Suprapubic skin (tissue), 4 donors: Measurements from ENCODE around the gene EFR3B. TPM values are rescaled to one million over a fixed set of nuclear protein-coding genes. Genes with fewer than 3 reads are reported as not detected.
"Not testable (repeated sequence)": the region's sequence is repeated elsewhere in the genome, so short reads cannot be mapped to it uniquely, and the experiment has no call there.

ENCODE experiments used
- DNase-seq, 2 donors: peaks; one replicate each; pipeline ENCODE4 v3.0.0-alpha.2; 2019; ENCODE audit warnings: low spot score in 2 of 2
- H3K27ac ChIP-seq: fragments of 200-600 bp; sonication (generic); one replicate; pipeline ENCODE4 v1.5.1; 2019
- H3K27me3 ChIP-seq: fragments of 200-600 bp; sonication (generic); one replicate; pipeline ENCODE4 v1.5.1; 2019
- H3K36me3 ChIP-seq: fragments of 200-600 bp; sonication (generic); one replicate; pipeline ENCODE4 v1.5.1; 2019
- H3K4me1 ChIP-seq: fragments of 200-600 bp; sonication (generic); one replicate; pipeline ENCODE4 v1.5.1; 2019
- H3K4me3 ChIP-seq: fragments of 200-600 bp; sonication (generic); one replicate; pipeline ENCODE4 v1.5.1; 2019; ENCODE audit warnings: mild to moderate bottlenecking
- H3K9me3 ChIP-seq: fragments of 200-600 bp; sonication (generic); one replicate; pipeline ENCODE4 v1.5.1; 2019
- CTCF ChIP-seq, 2 donors: fragments of 200-600 bp in 1 of 2; fragments of 450-650 bp in 1 of 2; sonication (generic) in 1 of 2; IDR thresholded peaks; one replicate each; pipeline ENCODE4 v1.5.1; 2016 to 2019; ENCODE audit warnings: antibody characterized with exemption in 2 of 2, mild to moderate bottlenecking in 1 of 2, moderate library complexity in 1 of 2
- EP300 ChIP-seq: sonication (generic); formaldehyde crosslinking; IDR thresholded peaks from one replicate; pipeline ENCODE4 v1.6.1; 2017; ENCODE audit warnings: antibody characterized with exemption
- POLR2A ChIP-seq, 2 donors: fragments of 450-650 bp; IDR thresholded peaks; one replicate each; pipeline ENCODE4 v1.6.1; 2017; ENCODE audit warnings: antibody characterized with exemption in 2 of 2, mild to moderate bottlenecking in 2 of 2, moderate library complexity in 2 of 2
- POLR2AphosphoS5 ChIP-seq, 3 donors: sonication (generic); formaldehyde crosslinking; IDR thresholded peaks; one replicate each; pipeline ENCODE4 v1.6.1; 2017; ENCODE audit warnings: antibody characterized with exemption in 3 of 3
- WGBS: methylation state at CpG from one replicate; pipeline ENCODE4 v1.1.5; 2018; 5-methylcytosine and 5-hydroxymethylcytosine counted together
- total RNA-seq, 4 donors: library from RNA; depleted of rRNA; stranded (reverse); fragments of >200 nt; gene quantifications; one replicate each; pipeline ENCODE4 v1.1.0, GENCODE V29; 2016

The EFR3B gene
- total RNA-seq, 4 donors from 2014 or later, result 0.79 to 1.5 (median 1.2) TPM

GRCh38 chr2:25098670-25099486 lies 57.0 kb downstream of the EFR3B start:
- WGBS, result 65% methylated on average over 5 of the region's 6 CpGs
- peak overlapping the region; percentile 2 for H3K27ac ChIP-seq
- H3K9me3 ChIP-seq, result no peaks in the 10 kb centered on the region
- no peaks in the 10 kb centered on the region for H3K27me3 ChIP-seq
- H3K4me1 ChIP-seq, result peaks cover 3% of the 10 kb centered on the region
- no peak overlapping the region for H3K4me3 ChIP-seq
- DNase-seq, result no peak
- H3K36me3 ChIP-seq, result no peaks in the 10 kb centered on the region
- TF ChIP-seq CTCF (IDR thresholded peaks at IDR 0.05) (no peak), EP300 (no peak), POLR2A (IDR thresholded peaks at IDR 0.05) (no peak), POLR2AphosphoS5 (IDR thresholded peaks at IDR 0.05) (no peak)

- not testable (repeated sequence) for H3K4me3 ChIP-seq, H3K4me1 ChIP-seq, H3K36me3 ChIP-seq, H3K9me3 ChIP-seq, H3K27me3 ChIP-seq, DNase-seq, H3K27ac ChIP-seq
- 87% methylated on average over 7 of the region's 7 CpGs for WGBS
These were observed 60.5 kb downstream of the EFR3B start for GRCh38 chr2:25102352-25102751.

GRCh38 chr2:25103287-25103871 lies 61.5 kb downstream of the EFR3B start:
- no peaks in the 10 kb centered on the region for H3K9me3 ChIP-seq
- TF ChIP-seq CTCF (IDR thresholded peaks at IDR 0.05) (no peak), POLR2AphosphoS5 (IDR thresholded peaks at IDR 0.05) (no peak), POLR2A (IDR thresholded peaks at IDR 0.05) (no peak)

GRCh38 chr2:25104736-25105135 lies 62.9 kb downstream of the EFR3B start:
- Histone ChIP-seq H3K27me3 (no peaks in the 10 kb centered on the region), H3K9me3 (no peaks in the 10 kb centered on the region), H3K4me1 (no peaks in the 10 kb centered on the region), H3K36me3 (no peaks in the 10 kb centered on the region), H3K4me3 (no peak overlapping the region), H3K27ac (no peak overlapping the region)
- 98% methylated on average over 5 of the region's 5 CpGs for WGBS
- no peak for TF ChIP-seq POLR2AphosphoS5 (IDR thresholded peaks at IDR 0.05)
- no peak for TF ChIP-seq CTCF (IDR thresholded peaks at IDR 0.05)
- TF ChIP-seq POLR2A (IDR thresholded peaks at IDR 0.05), result no peak
- TF ChIP-seq EP300, result no peak
- DNase-seq, result no peak

More at GRCh38 chr2:25103287-25103871, 61.5 kb downstream of the EFR3B start:
- no peak for DNase-seq
- H3K36me3 ChIP-seq, result no peaks in the 10 kb centered on the region
- H3K27ac ChIP-seq, result no peak overlapping the region
- H3K4me3 ChIP-seq, result no peak overlapping the region
- no peaks in the 10 kb centered on the region for H3K27me3 ChIP-seq
- WGBS, result 74% methylated on average over 10 of the region's 16 CpGs
- H3K4me1 ChIP-seq, result peaks cover 3% of the 10 kb centered on the region

GRCh38 chr2:25105336-25106085 lies 63.6 kb downstream of the EFR3B start:
- H3K9me3 ChIP-seq, result no peaks in the 10 kb centered on the region
- no peaks in the 10 kb centered on the region for H3K4me1 ChIP-seq
- TF ChIP-seq POLR2AphosphoS5 (IDR thresholded peaks at IDR 0.05) (no peak), POLR2A (IDR thresholded peaks at IDR 0.05) (no peak)
- H3K36me3 ChIP-seq, result no peaks in the 10 kb centered on the region
- no peak for DNase-seq
- H3K4me3 ChIP-seq, result no peak overlapping the region
- no peaks in the 10 kb centered on the region for H3K27me3 ChIP-seq
- H3K27ac ChIP-seq, result no peak overlapping the region
- 76% methylated on average over 6 of the region's 6 CpGs for WGBS

GRCh38 chr2:25109822-25110221 lies 67.9 kb downstream of the EFR3B start:
- Histone ChIP-seq H3K36me3 (no peaks in the 10 kb centered on the region), H3K27ac (no peak overlapping the region), H3K4me3 (no peak overlapping the region), H3K27me3 (no peaks in the 10 kb centered on the region), H3K9me3 (no peaks in the 10 kb centered on the region), H3K4me1 (no peaks in the 10 kb centered on the region)
- WGBS, result 86% methylated on average over 9 of the region's 9 CpGs
- no peak for TF ChIP-seq EP300
- no peak for DNase-seq
